Measurements from ENCODE around the gene TBC1D22A.
"Not testable (repeated sequence)": the region's sequence is repeated elsewhere in the genome, so short reads cannot be mapped to it uniquely, and the experiment has no call there.

Gene TBC1D22A

DNA sequence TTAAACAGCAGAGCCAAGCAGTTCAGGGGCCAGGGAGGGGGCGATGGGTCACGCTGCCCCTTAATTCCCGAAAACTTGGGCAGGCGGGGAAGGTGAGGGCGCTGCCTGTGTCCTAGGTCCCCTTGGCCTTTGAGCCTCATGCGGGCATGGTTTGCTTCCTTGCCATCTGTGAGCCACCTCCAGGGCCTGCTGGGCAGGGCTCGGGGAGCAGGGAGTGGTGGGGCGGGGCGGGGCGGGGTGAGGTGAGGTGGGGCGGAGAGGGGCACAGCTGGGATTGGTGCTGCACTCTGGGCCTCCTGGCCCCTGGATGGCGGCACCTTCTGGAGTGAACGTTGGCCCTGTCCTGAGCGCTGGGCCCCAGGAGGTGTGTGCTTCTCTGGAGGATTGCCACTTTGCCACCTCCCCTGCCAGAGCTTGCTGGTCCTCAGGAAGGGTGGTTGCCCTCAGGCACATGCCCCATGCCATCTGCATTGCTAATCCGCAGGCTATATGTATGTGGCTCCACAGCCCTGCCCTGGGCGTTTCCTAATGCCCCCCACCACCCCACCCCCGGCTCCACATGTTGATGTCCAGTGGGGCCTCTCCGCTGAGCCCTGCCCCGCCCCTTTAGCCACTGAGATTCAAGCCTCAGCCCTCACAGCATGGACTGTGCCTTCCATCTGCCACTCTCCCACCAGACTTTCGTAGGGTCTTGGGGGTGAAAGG, 352.5 kb downstream of the TBC1D22A start:
- DNase-seq = no peak

- DNase-seq = no peak
Observed at GRCh38 chr22:47115518-47115890, 353.1 kb downstream of the TBC1D22A start.

DNA sequence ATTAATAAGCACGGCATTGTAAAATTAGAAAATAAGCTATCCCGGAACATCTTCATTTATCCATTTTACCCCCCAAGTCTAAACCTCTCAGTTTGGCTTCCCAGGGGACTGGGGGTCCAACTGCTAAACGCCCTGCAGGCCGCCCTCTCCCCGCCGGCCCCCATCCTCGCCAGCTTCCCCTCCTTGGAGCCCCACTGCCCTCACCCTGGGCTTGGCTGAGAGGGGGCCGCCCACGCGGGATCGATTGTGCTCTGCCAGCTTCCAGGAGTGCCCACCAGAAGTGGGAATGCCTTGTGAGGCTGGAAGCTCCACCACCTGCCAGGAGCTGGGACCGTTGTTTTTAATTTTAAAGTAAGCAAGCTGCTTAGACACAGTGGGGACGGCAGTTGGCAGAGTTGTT, 353.5 kb downstream of the TBC1D22A start:
- no peak for DNase-seq

GRCh38 chr22:47116426-47117341, 354.2 kb downstream of the TBC1D22A start:
- no peak for DNase-seq

DNA sequence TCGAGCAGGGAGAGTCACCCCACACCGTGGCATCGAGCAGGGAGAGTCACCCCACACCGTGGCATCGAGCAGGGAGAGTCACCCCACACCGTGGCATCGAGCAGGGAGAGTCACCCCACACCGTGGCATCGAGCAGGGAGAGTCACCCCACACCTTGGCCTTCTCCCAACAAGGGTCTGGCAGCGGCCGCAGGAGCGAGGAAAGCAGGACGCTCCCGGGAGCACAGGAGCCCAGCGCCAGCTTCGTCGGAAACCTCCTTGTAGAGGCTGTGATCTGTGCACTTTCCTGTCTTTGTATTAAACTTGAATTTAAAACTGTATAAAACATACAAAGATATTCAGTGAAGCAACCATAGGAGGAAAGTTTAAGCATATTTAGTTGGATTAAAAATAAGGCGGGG, 355.0 kb downstream of the TBC1D22A start:
- DNase-seq = not testable (repeated sequence)

DNA sequence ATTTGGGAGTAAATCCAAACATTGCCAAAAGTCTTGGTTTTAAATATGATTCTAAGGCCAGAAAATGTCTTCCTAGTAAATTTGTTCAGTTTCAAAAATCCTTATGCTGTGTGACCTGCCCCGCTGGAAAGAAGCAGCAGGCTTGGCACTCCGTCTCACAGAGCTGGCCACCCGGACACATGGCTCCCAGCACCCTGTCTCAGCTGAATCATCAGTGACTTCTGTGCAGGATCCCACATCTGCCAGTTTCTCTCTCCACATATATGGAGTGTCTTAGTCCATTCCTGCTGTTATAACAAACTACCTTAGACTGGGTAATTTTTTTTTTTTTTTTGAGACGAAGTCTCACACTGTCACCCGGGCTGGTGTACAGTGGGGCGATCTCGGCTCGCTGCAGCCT, 356.7 kb downstream of the TBC1D22A start:
- DNase-seq = no peak

DNA sequence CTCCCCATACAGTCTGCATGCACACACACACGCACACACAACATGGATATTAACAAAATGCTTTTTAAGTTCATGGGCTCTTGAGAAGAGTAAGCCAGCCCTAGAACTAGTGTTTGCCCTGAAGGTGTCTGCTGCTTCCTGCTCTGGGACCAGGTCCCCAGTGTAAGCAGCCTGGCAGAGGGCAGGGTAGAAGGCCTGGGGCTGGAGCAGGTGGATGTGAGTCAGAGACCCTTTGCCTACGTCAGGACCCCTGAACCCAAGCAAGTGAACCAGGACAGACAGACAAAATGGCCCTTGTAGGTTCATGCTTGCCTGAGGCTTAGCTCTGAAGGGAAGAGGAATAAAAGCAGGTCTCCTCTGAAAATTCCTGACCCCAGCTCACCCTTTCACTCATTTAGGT, 357.9 kb downstream of the TBC1D22A start:
- DNase-seq = no peak

GRCh38 chr22:47121791-47122190, 359.3 kb downstream of the TBC1D22A start:
- DNase-seq = peak; percentile 60

DNA sequence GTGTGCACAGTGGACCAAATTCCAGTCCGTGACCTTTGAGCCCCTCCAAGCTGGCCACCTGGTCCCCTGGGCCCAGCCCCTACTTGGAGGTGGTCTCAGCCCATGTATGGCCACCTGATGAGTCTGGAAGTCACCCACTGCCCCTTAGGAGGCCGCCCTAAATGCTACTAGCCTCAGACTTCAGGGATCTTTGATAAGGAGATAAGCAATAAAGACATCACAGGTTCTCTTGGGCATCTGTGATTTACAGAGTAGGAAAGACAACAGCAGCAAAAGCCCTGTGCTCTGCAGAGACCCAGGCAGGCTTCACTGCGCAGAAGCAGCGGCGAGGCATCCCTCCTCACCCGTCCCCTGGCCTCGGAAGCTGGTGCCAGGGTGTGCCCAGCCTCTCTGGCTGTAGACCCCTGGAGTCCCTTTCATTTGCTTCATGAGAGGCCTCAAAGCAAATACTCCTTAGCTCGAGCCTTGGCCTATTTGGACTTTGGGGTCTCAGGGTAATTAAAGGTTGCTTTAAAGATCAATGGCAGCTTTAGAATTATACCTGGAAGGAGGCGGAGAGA, 360.1 kb downstream of the TBC1D22A start:
- no peak for DNase-seq

GRCh38 chr22:47123006-47123826, 360.8 kb downstream of the TBC1D22A start:
- no peak for DNase-seq

GRCh38 chr22:47123827-47124442, 361.5 kb downstream of the TBC1D22A start:
- no peak for DNase-seq

DNA sequence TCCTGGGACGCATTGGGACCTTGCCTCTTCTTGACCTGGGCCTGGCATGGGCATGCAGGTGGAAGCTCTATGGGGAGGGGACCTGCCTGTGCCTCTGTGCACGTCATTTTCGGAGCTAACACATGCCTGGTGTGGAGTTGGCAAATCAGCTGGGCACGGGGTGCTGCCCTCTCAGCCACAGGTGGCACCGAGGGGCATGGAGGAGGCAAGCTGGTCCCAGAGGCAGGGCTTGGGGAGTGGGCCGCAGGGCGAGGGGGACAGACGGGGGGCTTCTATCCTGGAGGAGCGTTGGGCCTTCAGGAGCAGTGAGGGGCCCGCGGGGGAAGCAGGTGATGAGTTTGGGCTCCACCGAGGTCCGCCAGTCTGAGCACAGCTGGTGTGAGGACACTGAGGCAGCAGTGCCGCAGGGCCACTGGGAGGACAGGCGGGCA, 362.0 kb downstream of the TBC1D22A start:
- no peak for DNase-seq

GRCh38 chr22:47124961-47125360, 362.5 kb downstream of the TBC1D22A start:
- DNase-seq = no peak

DNA sequence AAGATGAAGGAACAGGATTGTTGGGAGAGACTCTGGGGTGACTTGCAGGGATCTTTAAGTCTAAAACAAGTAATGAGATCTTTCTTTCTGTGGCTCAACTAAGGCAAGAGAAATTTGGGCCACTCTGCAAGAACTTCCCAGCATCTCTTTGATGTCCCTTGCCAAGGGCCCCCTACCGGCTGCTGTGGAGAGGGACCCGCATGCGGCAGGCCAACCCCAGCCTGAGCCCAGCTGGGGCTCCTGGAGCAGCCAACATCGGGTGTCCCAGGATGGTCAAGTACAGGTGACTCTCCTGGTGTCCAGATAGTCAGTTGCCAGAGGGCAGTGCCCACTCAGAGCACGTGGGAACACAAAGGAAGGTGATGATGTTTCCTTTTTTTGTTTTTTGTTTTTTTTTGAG, 363.2 kb downstream of the TBC1D22A start:
- no peak for DNase-seq

DNA sequence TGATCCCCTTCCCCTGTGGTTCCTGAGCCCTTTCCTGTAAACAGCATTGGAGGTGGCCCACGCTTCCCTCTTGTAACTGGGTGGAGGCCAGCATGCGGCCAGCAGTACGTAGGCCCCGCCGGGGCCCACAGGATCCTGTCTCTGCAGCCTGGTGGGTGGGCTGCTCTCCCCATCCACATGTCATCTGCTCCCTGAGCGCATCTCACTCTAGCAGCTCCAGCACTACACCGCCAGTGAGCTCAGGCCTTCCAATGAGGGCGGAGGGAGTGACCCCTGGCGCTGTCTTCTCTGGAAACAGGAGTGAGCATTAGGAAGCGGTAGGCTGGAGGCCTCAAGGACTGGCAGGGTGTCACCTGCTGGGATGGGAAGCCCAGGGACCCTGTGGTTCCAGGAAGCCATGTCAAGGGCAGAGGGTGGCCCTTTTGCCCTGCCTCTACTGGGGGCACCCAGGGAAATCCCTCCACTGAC, 363.9 kb downstream of the TBC1D22A start:
- no peak for DNase-seq

- DNase-seq = no peak
Observed at GRCh38 chr22:47127441-47127871, 365.0 kb downstream of the TBC1D22A start.

DNA sequence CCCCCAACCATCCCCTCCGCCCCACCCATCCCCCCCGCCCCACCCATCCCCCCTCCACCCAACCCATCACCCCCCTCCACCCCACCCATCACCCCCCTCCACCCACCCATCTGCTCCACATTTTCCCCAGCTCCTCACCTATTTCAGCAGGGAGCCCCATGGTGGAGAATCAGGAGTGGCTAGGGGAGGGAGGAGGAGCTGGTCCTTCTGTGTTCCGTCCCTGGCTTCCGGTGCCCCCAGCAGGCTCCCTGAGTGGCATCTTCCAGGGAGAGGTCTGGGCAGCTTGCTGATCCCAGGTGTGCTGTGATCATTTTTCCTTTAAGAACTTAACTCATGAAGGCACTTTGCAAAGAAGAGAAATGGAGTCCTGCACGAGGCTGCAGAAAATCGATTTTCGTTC, 365.8 kb downstream of the TBC1D22A start:
- no peak for DNase-seq

DNA sequence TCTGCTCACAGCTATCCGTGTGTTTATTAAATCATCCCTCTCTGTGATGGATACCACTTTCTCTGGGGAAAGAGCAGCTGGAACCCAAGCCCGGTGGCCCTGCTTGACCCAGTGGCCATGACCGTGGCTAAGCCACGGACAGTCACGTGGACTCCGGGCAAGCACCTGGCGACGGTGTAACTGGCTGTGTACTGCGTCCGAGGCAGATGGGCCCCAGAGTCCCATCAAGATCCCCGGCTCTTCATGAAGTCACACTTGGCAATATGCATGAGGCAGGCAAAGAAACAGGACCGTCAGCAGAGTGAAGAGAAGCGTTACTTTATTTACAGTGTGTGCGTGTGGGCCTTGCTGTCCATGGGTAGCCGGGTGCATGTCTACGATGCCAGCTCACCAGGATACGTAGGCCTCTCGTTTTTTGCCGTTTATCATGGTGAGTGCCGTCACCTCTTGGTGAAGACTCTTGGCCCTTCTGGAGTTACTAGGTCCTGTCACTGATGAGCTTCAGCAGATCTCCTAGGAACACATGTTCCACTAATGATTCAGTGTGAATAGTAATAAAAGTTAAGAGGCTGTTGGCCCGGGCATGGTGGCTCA, 366.3 kb downstream of the TBC1D22A start:
- DNase-seq = no peak

- no peak for DNase-seq
Observed at GRCh38 chr22:47129902-47130635, 367.6 kb downstream of the TBC1D22A start.

DNA sequence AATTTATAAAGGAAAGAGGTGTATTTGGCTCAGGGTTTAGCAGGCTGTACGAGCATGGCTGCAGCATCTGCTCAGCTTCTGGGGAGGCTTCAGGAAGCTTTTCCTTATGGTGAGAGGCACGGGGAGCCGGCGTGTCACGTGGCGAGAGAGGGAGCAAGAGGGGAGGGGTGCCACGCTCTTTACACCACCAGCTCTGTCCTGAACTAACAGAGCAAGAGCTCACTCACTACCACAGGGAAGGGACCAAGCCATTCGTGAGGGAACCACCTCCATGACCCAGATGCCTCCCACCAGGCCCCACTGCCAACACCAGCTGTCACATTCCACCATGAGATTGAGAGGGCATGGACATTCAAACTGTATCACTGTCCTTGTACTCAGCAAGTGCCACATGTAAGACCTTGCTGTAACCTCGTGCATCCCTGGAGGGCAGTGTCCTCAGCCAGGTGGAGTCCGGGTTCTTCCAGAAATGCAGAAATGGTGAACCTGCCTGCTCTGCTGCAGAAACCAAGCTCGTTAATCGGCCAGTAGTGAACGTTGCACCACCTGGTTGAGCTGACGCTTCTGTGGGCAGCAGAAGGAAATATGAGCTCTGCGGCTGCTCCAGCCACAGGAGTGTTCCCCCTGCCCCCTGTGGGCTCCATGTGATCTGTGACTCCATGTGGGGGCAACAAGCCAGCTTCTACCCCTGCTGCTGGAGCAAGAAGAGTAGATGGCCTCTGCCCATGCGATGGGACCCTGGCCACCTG, 368.6 kb downstream of the TBC1D22A start:
- DNase-seq = peak; percentile 30

Measured in eye (tissue), 1 donor.